ENCODE measurements around the gene C9orf152. TPM values are rescaled to one million over a fixed set of nuclear protein-coding genes. Genes with fewer than 3 reads are reported as not detected.
"Not testable (repeated sequence)": the region's sequence is repeated elsewhere in the genome, so short reads cannot be mapped to it uniquely, and the experiment has no call there.

The C9orf152 gene
- total and polyA plus RNA-seq, 8 donors = 0.85 to 8.9 (median 2.6) TPM

DNA sequence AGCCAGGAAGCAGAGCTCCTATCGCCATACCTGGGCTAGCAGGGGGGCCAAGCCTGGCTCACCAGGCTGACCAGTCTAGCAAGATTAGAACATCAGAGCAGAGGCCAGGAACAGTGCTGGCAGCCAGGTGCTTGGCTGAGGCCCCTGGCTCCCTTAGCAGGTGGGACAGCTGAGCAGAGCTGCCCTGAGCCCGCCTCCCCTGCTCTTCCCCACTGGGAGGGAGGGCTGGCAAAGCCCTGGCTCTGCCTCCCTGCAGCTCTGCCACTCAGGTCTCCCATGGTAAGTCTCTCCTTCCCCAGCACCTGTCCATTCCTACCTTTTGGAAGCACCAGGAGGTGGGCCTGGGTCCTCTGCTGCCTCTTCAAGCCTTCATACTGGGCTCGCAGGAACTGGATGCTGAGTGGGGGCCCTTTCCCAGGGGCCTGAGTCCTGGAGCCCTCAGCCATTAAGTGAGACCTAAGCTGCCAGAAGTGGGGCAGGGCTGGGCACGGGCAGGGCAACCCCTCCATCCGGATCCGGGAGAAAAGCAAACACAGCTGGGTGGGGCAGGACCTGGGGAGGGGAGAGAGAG lies 803 bp downstream of the C9orf152 start:
- FAIRE-seq (no peak), ATAC-seq (peak; percentile 87 to 93 (median 92))
- peak overlapping the region in 2 of 4 donors; percentile 20 to 39 for H3K4me3 ChIP-seq

DNA sequence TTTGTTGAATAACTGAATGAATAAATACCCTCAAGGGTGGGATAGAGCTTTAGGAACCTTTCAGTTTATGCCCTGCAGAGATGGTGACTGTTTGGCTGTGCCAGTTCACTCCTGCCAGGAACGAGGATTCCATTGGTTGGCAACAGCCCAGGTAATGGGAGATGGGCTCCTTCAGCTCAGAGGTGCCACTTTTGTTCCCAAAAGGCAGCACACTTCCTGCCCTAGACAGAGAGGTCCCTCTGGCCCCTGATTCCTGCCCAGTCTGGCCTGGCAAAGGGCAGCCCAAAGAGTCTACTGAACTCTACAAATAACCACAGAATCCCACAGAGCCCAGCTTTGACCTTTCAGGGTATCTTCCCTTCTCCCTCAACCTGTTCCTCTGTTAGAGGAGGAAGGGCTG lies 1.6 kb downstream of the C9orf152 start:
- DNase-seq = peak in 1 of 6 donors; percentile 46
- Histone ChIP-seq H3K27ac (peak overlapping the region; percentile 19 to 93 (median 78)), H3K4me1 (peaks cover 18 to 34% (median 27%) of the 10 kb centered on the region in 3 donors)

More for the DNA sequence above, 803 bp downstream of the C9orf152 start:
- Histone ChIP-seq H3K27ac (peak overlapping the region; percentile 19 to 93 (median 78)), H3K4me1 (peaks cover 18 to 34% (median 27%) of the 10 kb centered on the region in 3 donors), H3K36me3 (no peaks in the 10 kb centered on the region), H3K27me3 (no peaks in the 10 kb centered on the region), H3K9me3 (no peaks in the 10 kb centered on the region)
- TF ChIP-seq, protein P1, sequence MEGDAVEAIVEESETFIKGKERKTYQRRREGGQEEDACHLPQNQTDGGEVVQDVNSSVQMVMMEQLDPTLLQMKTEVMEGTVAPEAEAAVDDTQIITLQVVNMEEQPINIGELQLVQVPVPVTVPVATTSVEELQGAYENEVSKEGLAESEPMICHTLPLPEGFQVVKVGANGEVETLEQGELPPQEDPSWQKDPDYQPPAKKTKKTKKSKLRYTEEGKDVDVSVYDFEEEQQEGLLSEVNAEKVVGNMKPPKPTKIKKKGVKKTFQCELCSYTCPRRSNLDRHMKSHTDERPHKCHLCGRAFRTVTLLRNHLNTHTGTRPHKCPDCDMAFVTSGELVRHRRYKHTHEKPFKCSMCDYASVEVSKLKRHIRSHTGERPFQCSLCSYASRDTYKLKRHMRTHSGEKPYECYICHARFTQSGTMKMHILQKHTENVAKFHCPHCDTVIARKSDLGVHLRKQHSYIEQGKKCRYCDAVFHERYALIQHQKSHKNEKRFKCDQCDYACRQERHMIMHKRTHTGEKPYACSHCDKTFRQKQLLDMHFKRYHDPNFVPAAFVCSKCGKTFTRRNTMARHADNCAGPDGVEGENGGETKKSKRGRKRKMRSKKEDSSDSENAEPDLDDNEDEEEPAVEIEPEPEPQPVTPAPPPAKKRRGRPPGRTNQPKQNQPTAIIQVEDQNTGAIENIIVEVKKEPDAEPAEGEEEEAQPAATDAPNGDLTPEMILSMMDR (IDR thresholded peaks at IDR 0.05) = no peak
- intact Hi-C loops (cut with DNase I) = no loop called here
- WGBS, 2 donors = 11 to 12% methylated on average over 6 of the region's 6 CpGs
- DNase-seq = peak; percentile 82 to 96 (median 92)

DNA sequence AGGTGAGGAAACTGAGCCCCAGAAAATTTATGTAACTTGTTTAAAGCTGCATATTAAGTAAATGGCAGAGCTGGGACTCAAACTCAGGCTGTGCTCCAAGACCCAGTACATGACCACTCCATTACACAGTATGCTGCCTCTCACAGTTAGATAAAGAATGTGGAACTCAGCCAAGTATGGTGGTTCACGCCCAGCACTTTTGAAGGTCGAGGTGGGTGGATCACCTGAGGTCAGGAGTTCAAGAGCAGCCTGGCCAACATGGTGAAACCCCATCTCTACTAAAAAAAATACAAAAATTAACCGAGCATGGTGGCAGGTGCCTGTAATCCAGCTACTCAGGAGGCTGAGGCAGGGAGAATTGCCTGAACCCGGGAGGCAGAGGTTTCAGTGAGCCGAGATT lies 2.3 kb downstream of the C9orf152 start:
- 33 to 43% methylated on average over 5 of the region's 5 CpGs for WGBS, 2 donors
- H3K27ac ChIP-seq = peak overlapping the region in 3 of 4 donors; percentile 19 to 93 (median 88)
- DNase-seq; H3K9me3 ChIP-seq; H3K27me3 ChIP-seq; intact Hi-C loops (cut with DNase I); FAIRE-seq; H3K36me3 ChIP-seq: not testable (repeated sequence)
- H3K4me3 ChIP-seq = peak overlapping the region in 1 of 4 donors; percentile 4
- peak in 2 of 4 donors; percentile 11 to 14 for ATAC-seq
- H3K4me1 ChIP-seq = peaks cover 22 to 41% (median 31%) of the 10 kb centered on the region in 3 donors

More for the DNA sequence above, 1.6 kb downstream of the C9orf152 start:
- 6 to 8% methylated on average over 1 of the region's 1 CpG for WGBS, 2 donors
- TF ChIP-seq, protein P1 (IDR thresholded peaks at IDR 0.05) = no peak
- intact Hi-C loops (cut with DNase I) = no loop called here
- FAIRE-seq (no peak), ATAC-seq (peak in 3 of 4 donors; percentile 1 to 5 (median 5))
- no peaks in the 10 kb centered on the region for H3K27me3 ChIP-seq
- H3K4me3 ChIP-seq = peak overlapping the region in 2 of 4 donors; percentile 20 to 39
- H3K36me3 ChIP-seq = no peaks in the 10 kb centered on the region
- no peaks in the 10 kb centered on the region for H3K9me3 ChIP-seq

DNA sequence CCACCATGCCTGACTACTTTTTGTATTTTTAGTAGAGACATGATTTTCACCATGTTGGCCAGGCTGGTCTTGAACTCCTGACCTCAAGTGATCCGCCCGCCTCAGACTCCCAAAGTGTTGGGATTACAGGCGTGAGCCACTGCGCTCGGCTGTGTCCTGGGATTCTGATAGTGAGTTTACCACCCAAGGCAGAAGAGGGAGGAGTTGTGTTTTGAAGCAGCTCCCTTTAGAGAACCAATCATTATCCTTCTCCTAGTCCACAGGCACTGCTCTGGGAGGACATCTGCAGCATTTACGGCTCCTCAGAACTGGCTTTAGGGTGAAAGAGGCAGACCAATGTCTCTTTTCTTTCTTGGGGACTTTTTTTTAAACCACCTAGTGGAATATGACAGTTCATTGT lies 5.7 kb downstream of the C9orf152 start:
- no peak overlapping the region for H3K4me3 ChIP-seq
- TF ChIP-seq, protein P1 (IDR thresholded peaks at IDR 0.05) = no peak
- 85 to 88% methylated on average over 6 of the region's 6 CpGs for WGBS, 2 donors
- FAIRE-seq (no peak), ATAC-seq (no peak), DNase-seq (no peak)
- peaks cover 34 to 54% (median 46%) of the 10 kb centered on the region in 3 donors for H3K4me1 ChIP-seq
- no peak overlapping the region for H3K27ac ChIP-seq
- no peaks in the 10 kb centered on the region for H3K36me3 ChIP-seq
- intact Hi-C loops (cut with DNase I) = no loop called here
- no peaks in the 10 kb centered on the region for H3K9me3 ChIP-seq
- no peaks in the 10 kb centered on the region for H3K27me3 ChIP-seq

DNA sequence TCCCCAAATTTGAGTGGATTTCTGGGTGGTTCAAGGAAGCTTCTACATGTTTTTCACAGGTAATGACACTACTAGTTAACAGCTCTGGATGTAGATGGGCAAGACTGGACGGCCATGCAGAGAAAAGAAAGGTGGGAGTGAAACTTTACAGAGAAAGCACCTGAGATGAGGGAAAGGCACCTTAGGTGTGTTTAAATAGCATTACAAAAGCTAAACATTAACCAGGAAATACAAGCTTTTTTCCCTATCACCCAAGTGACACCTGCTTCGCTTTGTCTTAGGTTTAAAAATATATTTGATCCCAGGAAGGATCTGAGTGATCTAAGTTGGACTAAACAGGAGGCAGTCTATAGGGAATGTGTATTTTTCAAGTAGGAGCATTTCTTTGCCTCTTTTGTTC lies 8.3 kb downstream of the C9orf152 start:
- DNase-seq (no peak), ATAC-seq (peak; percentile 83 to 86 (median 86)), FAIRE-seq (peak; percentile 26)
- 5 to 16% methylated on average over 2 of the region's 2 CpGs for WGBS, 2 donors
- Histone ChIP-seq H3K36me3 (no peaks in the 10 kb centered on the region), H3K9me3 (no peaks in the 10 kb centered on the region), H3K27me3 (no peaks in the 10 kb centered on the region), H3K4me1 (peaks cover 20 to 45% (median 29%) of the 10 kb centered on the region in 3 donors), H3K27ac (peak overlapping the region; percentile 22 to 84 (median 60)), H3K4me3 (no peak overlapping the region)
- intact Hi-C loops (cut with DNase I) = no loop called here
- TF ChIP-seq, protein P1 (IDR thresholded peaks at IDR 0.05) = no peak

Data from pancreas (tissue), 10 donors.